ENCODE data around the gene ACBD6.
"Not testable (repeated sequence)": the region's sequence is repeated elsewhere in the genome, so short reads cannot be mapped to it uniquely, and the experiment has no call there.

The ACBD6 gene

GRCh38 chr1:180435566-180435965 is 66.8 kb downstream of the ACBD6 start:
- no peak for TF ChIP-seq ZFX (IDR thresholded peaks at IDR 0.05; ENCODE audit: borderline replicate concordance)
- TF ChIP-seq CTCF (IDR thresholded peaks at IDR 0.05): no peak

GRCh38 chr1:180433873-180434272 is 68.5 kb downstream of the ACBD6 start:
- no peak overlapping the region for H3K27ac ChIP-seq
- no peak for TF ChIP-seq CTCF (IDR thresholded peaks at IDR 0.05)
- no peak for TF ChIP-seq ZFX (IDR thresholded peaks at IDR 0.05; ENCODE audit: borderline replicate concordance)

More at GRCh38 chr1:180435566-180435965, 66.8 kb downstream of the ACBD6 start:
- no peak overlapping the region for H3K27ac ChIP-seq

GRCh38 chr1:180431683-180432082 is 70.7 kb downstream of the ACBD6 start:
- TF ChIP-seq ZFX (IDR thresholded peaks at IDR 0.05; ENCODE audit: borderline replicate concordance) (no peak), CTCF (IDR thresholded peaks at IDR 0.05) (no peak)
- no peak overlapping the region for H3K27ac ChIP-seq

- TF ChIP-seq ZFX (IDR thresholded peaks at IDR 0.05; ENCODE audit: borderline replicate concordance) (no peak), CTCF (IDR thresholded peaks at IDR 0.05) (no peak)
- no peak overlapping the region for H3K27ac ChIP-seq
Measured at GRCh38 chr1:180428782-180429695, 73.3 kb downstream of the ACBD6 start.

GRCh38 chr1:180425952-180426351 is 76.4 kb downstream of the ACBD6 start:
- TF ChIP-seq ZFX (IDR thresholded peaks at IDR 0.05; ENCODE audit: borderline replicate concordance): no peak
- no peak overlapping the region for H3K27ac ChIP-seq

- no peak overlapping the region for H3K27ac ChIP-seq
- no peak for TF ChIP-seq CTCF (IDR thresholded peaks at IDR 0.05)
- no peak for TF ChIP-seq ZFX (IDR thresholded peaks at IDR 0.05; ENCODE audit: borderline replicate concordance)
Measured at GRCh38 chr1:180424848-180425457, 77.4 kb downstream of the ACBD6 start.

GRCh38 chr1:180421614-180422013 is 80.8 kb downstream of the ACBD6 start:
- no peak overlapping the region for H3K27ac ChIP-seq
- TF ChIP-seq CTCF (IDR thresholded peaks at IDR 0.05): no peak
- TF ChIP-seq ZFX (IDR thresholded peaks at IDR 0.05; ENCODE audit: borderline replicate concordance): no peak

GRCh38 chr1:180421145-180421544 is 81.2 kb downstream of the ACBD6 start:
- H3K27ac ChIP-seq: not testable (repeated sequence)

All from 22Rv1 (cell line).